Cardiac muscle cell (in vitro differentiated cells and primary cell): ENCODE data around the gene MAN2A2. TPM values are rescaled to one million over a fixed set of nuclear protein-coding genes. Genes with fewer than 3 reads are reported as not detected.

Experiments used
- DNase-seq, 2 donors: peaks; one replicate each; pipeline versions ENCODE4 v3.0.0 to v3.0.0-alpha.2; 2010 to 2017; ENCODE audit warnings: low read depth in 1 of 2, low spot score in 1 of 2
- H3K27ac ChIP-seq: fragments of 200-600 bp; sonication (generic); 2 replicates; pipeline ENCODE4 v1.5.1; 2016
- H3K27me3 ChIP-seq: fragments of 200-600 bp; sonication (generic); 2 replicates; pipeline ENCODE4 v1.6.0; 2016; ENCODE audit warnings: control low read depth
- H3K36me3 ChIP-seq: fragments of 200-600 bp; sonication (generic); 2 replicates; pipeline ENCODE4 v1.5.1; 2016; ENCODE audit warnings: control low read depth
- H3K4me1 ChIP-seq: fragments of 200-600 bp; sonication (generic); 2 replicates; pipeline ENCODE4 v1.8.1; 2017; ENCODE audit warnings: low read depth, mild to moderate bottlenecking, mixed run types
- H3K4me3 ChIP-seq: fragments of 200-600 bp; sonication (generic); 2 replicates; pipeline ENCODE4 v1.5.1; 2016; ENCODE audit warnings: mild to moderate bottlenecking
- H3K9me3 ChIP-seq: fragments of 200-600 bp; sonication (generic); 2 replicates; pipeline ENCODE4 v1.5.1; 2017; ENCODE audit warnings: low read depth, mild to moderate bottlenecking, control low read depth
- CTCF ChIP-seq: IDR thresholded peaks from 2 replicates; pipeline ENCODE4 v1.5.1; 2012; ENCODE audit warnings: low read depth, mild to moderate bottlenecking, low read length
- polyA plus RNA-seq: library from polyadenylated mRNA; unstranded; fragments of >200 nt; fragmentation: Nextera tagmentation; extraction: Ambion mirVana; gene quantifications from 2 replicates; pipeline ENCODE4 v1.2.1, GENCODE V29; 2016
- total RNA-seq: library from RNA; depleted of rRNA; stranded (reverse); fragments of >200 nt; gene quantifications from 2 replicates; pipeline ENCODE4 v1.2.3, GENCODE V29; 2016

Gene MAN2A2
- total and polyA plus RNA-seq, 2 experiments from 2014 or later: 53.0 to 54.3 TPM

DNA sequence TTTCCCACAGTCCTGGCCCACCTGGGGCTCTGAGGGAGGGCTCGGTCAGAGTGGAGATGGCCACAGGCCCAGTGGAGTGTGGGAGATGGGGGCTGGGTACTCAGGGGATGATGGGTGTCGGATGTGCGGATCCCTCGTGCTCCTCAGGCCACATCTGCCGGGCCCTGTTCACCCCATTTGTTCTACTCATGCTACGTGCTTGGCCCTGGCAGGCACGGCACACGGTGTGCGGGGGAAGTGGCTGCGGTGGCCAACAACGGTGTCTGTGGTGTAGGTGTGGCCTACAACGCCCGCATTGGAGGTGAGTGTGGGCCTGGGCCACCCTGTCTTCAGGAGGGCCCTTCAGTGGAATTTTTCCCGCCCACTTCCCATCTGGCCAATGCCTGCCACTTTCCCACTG, 25.8 kb upstream of the MAN2A2 start:
- no peak for DNase-seq
- H3K36me3 ChIP-seq: peaks cover 18% of the 10 kb centered on the region
- no peaks in the 10 kb centered on the region for H3K9me3 ChIP-seq
- no peaks in the 10 kb centered on the region for H3K27me3 ChIP-seq
- H3K27ac ChIP-seq: no peak overlapping the region
- peaks cover 22% of the 10 kb centered on the region for H3K4me1 ChIP-seq
- H3K4me3 ChIP-seq: no peak overlapping the region
- TF ChIP-seq CTCF: no peak

DNA sequence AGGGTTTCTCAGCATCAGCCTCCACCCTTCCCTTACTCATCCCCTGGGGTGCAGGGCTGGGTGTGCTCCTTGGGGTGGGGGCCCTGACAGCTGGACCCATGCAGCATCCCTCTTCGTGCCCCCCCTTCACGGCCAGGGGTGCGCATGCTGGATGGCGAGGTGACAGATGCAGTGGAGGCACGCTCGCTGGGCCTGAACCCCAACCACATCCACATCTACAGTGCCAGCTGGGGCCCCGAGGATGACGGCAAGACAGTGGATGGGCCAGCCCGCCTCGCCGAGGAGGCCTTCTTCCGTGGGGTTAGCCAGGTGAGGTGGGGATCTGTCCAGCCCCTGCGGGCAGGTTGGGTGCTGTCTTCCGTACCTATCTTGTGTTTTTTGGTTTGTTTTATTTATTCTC, 25.1 kb upstream of the MAN2A2 start:
- Histone ChIP-seq H3K9me3 (no peaks in the 10 kb centered on the region), H3K36me3 (peaks cover 18% of the 10 kb centered on the region), H3K27me3 (no peaks in the 10 kb centered on the region), H3K4me1 (peaks cover 15% of the 10 kb centered on the region), H3K4me3 (no peak overlapping the region), H3K27ac (no peak overlapping the region)
- no peak for TF ChIP-seq CTCF
- no peak for DNase-seq

- peaks cover 9% of the 10 kb centered on the region for H3K4me1 ChIP-seq
- peaks cover 18% of the 10 kb centered on the region for H3K36me3 ChIP-seq
Measured at GRCh38 chr15:90878660-90879059, 24.4 kb upstream of the MAN2A2 start.

GRCh38 chr15:90879730-90880366, 23.3 kb upstream of the MAN2A2 start:
- no peaks in the 10 kb centered on the region for H3K27me3 ChIP-seq
- H3K4me3 ChIP-seq: no peak overlapping the region
- H3K27ac ChIP-seq: no peak overlapping the region
- peaks cover 5% of the 10 kb centered on the region for H3K4me1 ChIP-seq
- TF ChIP-seq CTCF: no peak
- no peak for DNase-seq
- peaks cover 18% of the 10 kb centered on the region for H3K36me3 ChIP-seq
- no peaks in the 10 kb centered on the region for H3K9me3 ChIP-seq

More at GRCh38 chr15:90878660-90879059, 24.4 kb upstream of the MAN2A2 start:
- TF ChIP-seq CTCF: no peak
- H3K4me3 ChIP-seq: no peak overlapping the region
- no peak overlapping the region for H3K27ac ChIP-seq
- H3K27me3 ChIP-seq: no peaks in the 10 kb centered on the region
- no peaks in the 10 kb centered on the region for H3K9me3 ChIP-seq
- no peak for DNase-seq

DNA sequence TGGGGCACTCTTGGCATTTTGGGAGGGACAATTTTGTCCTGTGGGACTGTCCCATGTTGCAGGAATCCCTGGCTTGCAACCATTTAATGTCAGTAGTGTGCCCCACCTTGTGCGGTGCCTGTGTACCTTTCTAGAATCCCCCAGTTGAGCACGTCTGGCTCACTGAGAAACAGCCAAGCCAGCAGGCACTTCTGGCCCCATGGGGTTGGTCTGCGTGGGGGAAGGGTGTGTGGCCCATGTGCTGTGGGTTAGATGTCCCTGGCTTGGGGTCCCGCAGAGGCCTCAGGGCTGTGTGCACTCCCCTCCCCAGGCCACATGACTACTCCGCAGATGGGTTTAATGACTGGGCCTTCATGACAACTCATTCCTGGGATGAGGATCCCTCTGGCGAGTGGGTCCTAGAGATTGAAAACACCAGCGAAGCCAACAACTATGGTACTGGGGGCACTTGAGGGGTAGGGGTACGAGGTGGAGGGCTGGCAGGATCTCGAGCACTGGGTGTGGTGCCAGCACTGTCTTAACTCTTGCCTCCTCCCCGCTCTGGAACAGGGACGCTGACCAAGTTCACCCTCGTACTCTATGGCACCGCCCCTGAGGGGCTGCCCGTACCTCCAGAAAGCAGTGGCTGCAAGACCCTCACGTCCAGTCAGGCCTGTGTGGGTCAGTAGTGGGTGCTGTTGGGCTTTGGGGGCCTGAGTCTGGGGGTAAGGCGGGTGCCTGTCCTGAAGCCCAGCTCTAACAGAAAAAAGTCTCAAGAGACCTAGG, 22.5 kb upstream of the MAN2A2 start:
- Histone ChIP-seq H3K9me3 (no peaks in the 10 kb centered on the region), H3K4me1 (peaks cover 5% of the 10 kb centered on the region), H3K36me3 (peaks cover 18% of the 10 kb centered on the region), H3K27ac (no peak overlapping the region), H3K27me3 (no peaks in the 10 kb centered on the region), H3K4me3 (no peak overlapping the region)
- DNase-seq: no peak
- TF ChIP-seq CTCF: no peak
